Fibroblast of skin of scalp (primary cell): ENCODE results near the gene MEGF11.

ENCODE experiments used
- DNase-seq: peaks from one replicate; pipeline ENCODE4 v3.0.0-alpha.2; 2013

MEGF11 gene

DNA sequence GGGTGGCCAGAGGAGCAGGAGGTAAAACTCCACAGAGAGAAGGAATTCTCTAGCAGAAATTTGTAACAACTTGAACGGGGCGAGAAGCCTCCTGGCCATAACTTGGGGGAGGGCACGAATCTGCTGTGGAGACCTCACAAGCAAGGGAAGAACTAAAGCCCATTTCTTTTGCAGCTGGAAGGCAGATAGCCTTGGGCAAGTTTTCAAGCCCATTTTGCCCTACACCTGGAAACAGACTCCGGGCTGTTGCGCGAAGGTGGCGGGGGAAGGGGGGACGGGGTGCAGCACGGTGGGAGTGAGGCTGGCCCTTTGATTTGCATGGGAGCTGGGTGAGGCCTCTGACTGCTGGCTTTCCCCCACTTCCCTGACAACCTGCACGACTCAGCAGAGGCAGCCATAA is 168.8 kb downstream of the MEGF11 start:
- DNase-seq, result no peak

DNA sequence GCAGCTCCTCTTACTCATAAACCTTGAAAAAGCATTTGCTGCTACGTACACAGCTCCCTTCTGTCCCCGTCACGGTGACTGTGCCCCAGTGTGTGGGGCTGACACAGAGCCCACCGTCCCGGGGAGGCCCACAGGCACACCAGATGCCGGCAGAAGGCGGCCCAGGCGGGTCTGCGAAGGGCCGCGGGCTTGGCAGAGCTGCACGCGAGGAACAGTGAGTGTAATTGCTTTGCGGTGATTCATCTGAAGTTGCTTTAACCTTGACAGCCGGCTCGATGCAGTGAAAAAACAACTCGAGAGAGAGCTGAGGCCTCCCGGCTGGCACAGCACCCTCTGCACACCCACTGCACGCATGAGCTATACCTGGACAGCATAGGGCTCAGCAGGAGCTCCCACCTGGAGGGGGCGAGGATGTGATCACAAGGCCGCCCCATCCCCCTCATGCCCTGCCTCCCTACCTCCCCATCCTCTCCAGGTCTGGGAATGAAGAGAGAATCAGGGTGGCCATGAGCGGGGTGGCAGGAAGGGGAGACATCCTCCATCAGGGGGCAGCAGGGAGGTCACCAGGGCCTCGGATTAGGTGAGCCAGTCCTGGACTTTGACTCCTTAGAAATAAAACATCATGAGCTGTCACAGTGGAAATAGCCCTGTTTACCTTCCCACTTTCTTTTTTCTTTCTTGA is 172.7 kb downstream of the MEGF11 start:
- peak; percentile 69 for DNase-seq

DNA sequence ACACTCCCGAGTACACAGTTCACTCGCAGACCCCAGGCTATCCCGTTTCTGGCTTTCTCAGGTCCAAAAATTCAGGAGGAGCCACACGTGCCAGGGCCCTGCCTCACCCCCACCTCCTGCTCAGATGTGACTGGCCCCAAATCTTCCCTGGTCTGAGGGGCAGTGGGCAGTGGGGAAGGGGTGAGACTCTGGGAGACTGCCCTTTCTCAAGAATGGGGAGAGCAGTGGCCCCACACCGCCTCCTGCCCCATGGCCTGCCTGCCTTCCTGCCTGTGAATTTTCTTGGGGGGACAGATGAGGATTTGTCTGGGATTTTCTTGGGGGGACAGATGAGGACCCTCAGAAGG is 174.6 kb downstream of the MEGF11 start:
- DNase-seq, result no peak

DNA sequence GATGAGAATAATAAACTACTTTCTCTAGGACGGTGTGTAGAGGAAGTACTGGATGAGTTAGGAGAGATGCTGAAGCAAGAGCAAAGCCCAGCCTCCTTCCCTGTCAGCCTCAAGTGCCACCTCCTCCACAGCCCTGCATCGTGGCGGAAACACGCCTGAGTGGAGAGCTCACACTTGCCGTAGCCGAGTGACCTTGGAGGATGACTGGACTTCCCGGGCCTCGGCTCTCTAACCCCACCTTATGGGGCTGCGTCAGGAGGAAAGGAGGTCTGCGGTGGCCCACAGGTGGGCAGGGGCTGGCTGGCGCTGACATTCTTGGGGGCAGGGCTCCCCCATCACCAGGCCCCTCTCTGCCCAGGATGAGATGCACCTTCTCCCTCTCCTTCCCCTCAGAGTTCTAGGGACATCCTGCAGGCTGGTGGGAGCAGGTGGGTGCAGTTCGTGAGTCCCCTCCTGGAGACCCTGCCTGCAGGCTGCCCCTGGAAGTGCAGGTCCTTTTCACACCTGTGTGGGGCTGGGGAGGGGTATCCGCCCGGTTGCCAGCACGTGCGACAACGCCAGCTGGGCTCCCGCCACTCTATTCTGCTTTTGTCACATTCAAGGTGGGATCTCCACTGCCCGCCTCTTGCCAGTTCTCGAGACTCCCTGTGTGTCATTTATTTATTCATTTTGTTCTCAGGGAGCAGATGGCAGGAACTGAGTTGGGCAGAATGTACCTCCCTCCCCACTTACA is 175.2 kb downstream of the MEGF11 start:
- DNase-seq, result no peak

DNA sequence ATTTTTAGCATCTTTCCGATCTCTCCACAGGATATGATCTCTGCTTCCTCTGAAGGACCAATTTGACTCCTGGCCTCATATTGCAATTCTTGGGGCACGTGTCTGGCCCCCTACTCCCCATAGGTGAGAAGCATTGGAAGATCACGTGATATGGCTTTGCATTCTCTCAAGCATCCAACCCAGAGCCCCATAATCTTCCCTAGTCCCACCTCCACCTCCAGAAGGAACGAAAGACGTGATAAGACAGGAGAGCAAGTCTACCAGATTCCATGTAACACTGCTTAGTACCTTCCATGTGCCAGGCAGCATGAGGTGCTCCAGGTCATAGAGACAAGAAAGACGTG is 176.3 kb downstream of the MEGF11 start:
- DNase-seq, result no peak

DNA sequence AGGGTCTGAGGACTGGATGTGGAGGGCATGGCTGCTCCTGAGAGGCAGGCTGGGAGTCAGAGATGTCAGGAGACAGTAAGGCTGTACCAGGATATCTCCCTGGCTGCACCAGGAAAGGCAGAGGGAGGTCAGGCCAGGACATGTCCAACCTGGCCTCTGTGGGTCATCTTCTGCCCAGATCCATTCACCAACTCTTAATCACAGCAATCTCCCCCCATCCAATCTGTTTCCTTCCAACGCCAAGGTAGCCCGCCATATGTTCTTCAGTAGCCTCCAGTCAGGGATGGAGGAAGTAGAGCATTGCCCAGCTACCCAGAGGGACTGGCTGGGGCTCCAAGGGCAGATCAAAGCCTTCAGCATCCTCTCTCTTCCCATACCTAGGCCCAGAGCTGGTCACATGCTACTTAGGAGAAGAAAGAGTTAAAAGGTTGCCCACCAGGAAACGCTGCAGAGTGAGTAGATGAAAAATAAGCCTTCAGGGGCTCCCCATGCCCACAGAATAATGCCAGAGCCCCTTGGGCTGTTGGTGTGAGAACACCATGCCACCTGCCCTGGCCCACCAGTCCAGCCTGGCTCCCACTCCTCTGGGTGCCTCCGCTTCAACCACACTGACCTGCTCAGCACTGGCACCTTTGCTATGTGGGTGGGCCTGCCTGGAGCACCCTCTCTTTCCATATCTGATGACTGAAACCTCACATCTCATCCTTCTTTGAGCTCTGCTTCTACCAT is 176.8 kb downstream of the MEGF11 start:
- no peak for DNase-seq

DNA sequence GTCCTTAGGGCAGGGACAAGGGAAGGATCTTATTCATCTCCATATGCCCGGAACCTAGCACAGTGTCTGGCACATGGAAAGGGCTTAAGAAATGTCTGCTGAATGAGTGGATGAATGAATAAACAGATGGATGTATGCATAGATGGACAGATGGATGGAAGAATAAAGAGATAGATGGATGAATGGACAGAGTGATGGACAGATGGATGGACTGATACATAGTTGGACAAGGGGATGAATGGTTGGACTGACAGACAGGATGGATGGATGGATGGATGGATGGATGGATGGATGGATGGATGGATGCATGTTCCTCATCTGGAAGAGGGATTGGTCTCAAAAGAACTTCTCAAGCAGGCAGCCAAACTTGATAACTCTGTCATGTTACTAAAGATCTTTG is 177.6 kb downstream of the MEGF11 start:
- no peak for DNase-seq

DNA sequence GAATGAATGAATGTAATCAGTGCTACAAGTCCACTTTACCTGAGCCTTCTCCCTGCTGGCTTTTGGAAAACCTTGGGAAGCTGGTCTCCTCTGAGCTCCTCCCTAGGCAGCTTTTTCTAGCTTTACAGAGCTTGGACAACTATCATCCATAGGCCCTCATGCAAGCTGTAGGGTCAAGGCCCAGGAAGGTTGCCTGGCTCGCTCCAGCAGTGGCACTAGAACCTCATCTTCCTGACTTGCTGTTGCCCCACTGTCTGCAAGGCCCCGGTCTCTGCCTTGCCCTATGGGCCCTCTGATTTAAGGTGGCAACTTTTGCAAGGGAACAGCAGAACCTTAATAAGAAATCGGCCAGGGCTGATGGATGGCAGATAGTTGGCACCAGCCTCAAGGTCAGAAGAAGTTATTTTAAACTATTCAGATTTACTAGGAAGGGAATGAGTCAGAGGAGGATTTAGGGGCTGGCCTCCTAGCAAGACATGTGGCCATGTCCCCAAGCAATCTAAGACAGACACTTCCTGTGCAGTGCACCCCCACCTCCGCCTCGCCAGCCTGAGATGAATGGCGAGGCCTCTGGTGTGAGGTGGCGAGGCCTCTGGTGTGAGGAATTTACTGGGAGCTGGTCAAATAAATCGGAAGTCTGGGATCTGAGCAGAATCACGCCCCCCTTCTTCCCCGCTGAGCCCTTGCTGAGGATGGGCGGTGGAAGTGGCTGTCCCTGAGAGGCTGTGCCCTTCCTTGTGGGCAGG is 180.8 kb downstream of the MEGF11 start:
- peak; percentile 45 for DNase-seq

DNA sequence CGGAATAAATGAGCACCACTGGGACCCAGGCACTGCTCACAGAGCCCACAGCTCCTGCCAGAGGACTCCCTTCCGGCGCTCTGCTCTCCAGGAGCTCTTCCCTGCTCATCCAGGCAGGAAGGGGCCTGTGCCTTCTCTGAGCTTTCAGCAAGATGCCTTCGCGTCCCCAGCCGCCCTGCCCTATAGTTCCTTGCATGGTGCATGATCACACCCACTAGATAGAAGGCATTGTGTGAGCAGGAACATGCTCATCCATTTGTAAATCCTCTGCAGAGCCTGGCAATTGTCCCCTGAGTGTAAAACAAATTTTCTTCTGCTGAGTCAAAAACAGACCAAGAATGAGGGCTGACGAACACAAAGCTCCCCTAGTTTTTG is 181.6 kb downstream of the MEGF11 start:
- peak; percentile 50 for DNase-seq

DNA sequence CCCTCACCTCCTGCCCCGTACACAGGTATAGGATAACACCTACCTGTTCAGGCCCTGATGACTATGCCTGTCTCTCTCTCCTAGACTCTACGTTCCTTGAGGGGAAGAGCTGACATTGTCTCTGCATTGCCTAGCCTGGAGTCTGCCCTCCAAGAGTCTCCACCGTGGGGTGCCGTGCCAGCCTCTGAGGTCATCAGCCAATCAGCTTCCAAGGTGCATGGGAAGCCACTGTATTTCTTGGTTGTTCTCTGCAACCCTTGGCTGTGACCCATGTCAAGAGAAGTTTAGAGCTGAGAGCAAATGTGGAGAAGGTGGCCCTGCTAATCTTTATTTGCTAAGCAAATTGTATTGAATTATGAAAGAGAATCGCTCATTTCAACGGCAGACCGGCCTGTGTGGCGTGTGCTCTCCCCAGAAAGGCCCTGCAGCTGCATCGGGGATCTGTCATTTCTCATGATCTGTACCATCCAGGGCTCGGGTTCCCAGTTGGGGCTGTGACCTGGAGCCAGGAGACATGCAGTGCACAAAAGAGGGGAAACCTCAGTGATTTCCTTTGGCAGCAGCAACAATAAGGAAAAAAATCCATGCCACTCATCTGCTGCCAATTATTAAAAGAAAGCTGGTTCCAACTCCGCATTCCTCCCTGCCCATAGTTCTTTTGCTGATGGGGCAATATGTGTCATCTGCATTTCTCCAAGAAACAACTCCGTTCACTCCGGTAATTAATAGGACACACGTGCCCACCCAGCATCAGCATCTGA is 182.2 kb downstream of the MEGF11 start:
- peak; percentile 39 for DNase-seq

DNA sequence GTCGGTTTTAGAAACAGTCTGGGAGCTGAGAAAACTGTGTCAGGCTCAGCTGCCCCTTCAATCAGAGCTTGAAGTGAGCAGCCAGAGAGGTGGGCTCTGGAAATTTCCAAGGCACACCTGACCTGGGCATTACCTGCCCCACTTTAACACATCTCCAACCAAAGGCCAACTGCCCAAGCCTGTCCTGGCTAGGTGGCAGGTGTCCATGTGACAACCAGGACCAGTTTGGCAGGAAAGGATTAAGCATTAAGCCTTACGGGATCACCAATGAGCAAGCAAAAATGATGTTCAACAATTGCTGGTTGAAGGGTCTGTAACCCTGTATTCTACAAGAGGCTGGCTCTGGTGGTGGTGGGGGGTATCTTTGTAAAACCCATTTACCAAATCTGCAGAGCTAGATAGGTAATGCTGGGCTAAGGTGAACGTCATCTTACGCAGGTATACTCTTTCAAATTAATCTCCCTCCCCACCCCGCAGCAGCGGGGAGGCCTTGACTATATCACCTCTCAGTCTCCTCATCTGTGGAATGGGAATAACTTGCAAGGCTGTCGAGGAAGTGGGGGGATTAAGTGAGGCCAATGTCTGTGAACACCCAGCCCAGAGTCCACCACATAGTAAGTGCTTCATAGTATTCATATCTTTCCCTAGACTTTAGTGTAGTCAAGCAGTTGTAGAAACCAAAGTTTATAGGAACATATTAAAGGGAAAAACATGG is 183.2 kb downstream of the MEGF11 start:
- DNase-seq, result no peak

DNA sequence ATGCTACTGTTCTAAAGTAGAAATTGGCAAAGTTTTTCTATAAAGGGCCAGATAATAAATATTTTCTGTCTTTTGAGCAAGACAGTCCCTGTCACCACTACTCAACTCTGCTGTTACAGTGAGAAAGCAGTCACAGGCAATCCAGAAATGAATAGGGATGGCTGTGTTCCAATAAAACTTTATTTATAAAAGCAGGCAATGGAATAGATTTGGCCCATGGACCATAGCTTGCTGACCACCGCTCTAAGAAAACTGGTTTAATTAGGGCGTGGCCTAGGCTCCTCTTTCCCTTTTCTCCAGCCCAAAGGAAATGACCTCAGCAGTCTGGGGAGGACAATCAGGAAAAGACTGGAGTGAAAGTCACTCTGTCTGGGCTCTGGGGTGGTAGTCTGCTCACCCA is 183.8 kb downstream of the MEGF11 start:
- no peak for DNase-seq

DNA sequence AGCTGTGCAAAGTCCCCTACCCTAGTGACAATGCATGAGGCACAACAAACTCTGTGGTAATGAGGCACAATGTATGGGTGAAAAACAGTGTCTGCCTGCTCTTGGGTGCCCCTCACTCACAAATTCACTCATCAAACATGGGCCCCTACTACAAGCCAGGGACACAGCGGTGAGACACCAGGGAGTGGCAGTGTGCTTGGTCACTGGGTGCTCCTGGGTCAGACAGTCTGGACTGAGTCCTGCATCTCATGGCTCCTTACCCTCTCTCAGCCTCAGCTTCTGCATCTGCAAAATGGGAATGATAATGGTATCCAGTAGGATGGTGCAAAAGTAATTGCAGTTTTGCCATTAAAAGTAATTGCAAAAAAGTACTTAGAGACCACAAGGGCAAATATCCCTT is 184.7 kb downstream of the MEGF11 start:
- no peak for DNase-seq

DNA sequence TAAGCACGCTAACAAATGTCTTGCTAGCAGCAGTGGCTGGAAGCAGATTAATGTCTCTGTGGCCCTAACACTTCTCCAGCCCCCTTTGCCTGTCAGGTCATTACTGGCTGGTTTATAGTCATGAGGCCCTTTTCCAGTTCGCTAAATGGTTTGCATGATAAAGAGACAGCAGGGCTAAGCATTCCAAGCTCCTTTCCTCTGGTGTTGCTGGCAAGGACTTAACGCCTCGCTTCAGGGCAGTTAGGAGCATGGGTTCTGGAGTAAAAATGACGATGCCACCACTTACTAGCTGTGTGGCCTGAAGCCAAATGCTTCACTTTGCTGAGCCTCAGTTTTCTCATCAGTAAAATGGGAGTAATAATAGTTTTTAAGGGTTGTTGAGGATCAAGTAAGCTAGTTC is 185.9 kb downstream of the MEGF11 start:
- no peak for DNase-seq

DNA sequence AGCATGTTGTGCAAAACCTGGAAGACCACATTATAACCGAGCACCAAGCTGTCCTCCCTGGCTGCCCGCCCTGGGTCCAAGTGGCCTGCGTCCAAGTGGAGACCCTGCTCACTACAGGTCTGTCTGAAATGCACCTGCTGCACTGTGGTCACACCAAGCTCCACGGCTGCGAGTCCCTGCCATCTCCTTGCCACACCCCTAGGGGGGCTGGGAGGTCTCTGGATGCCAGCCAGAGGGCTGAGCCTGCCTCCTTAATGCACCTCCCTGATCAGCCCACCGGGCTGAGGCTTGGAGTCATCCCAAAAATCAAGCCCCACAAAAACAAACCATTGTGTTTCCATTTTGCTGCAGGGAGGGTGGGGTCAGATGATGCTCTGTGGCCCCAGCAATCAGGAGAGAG is 187.1 kb downstream of the MEGF11 start:
- no peak for DNase-seq

DNA sequence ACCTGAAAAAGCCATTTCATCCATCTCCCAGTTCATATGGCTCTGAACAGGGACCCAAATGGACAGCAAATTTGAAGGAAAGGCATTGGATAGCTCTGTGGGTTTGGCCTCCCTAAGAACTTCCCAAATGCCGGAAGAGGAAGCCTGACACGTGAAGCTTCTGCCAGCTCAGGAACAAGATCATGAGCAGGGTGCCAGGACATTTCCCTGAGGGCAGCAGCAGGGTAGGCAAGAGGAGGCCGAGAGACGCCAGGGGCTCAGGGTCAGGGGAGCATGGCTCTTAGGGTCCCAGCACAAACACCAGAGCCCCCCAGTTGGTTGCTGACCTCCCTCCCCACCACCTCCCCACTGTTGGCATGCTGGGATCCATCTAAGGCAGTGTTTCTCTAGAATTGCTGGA is 187.5 kb downstream of the MEGF11 start:
- no peak for DNase-seq

DNA sequence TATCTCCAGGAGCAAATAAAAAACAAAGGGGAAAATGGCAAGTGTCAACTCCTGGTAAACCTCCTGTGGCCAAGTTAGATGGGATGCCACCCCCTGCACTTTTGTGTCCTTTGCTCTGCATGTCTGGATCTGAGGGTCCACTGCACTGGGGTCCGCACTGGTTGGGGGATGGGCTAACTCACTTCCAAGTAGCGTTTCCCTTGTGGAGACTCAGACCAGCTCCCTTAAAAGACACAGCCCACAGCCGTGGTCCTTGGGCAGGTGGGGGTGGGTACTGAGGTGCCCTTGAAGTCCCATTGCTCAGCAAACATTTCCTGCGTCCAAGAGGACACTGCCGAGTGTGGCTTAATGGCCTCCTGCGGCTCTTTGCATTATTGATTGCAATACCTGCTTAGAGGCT is 188.2 kb downstream of the MEGF11 start:
- DNase-seq, result no peak

DNA sequence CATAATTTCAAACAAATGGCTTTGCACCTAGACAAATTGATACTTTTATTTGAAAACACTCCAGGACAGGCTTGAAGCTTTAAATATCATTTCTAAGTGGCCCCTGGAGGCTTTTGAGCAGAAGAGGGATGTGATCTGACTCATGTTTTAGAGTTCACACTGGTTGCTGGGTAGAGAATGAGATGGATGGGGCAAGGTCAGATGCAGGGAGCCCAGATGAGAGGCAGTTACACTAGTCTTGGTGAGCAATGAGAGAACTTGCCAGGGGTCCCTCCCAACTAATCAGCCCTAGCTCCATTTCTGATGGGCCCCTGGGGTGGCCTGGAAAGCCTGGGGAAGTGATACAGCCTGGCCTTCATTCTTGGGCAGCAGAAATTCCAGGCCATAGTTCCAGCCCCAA is 190.4 kb downstream of the MEGF11 start:
- no peak for DNase-seq

DNA sequence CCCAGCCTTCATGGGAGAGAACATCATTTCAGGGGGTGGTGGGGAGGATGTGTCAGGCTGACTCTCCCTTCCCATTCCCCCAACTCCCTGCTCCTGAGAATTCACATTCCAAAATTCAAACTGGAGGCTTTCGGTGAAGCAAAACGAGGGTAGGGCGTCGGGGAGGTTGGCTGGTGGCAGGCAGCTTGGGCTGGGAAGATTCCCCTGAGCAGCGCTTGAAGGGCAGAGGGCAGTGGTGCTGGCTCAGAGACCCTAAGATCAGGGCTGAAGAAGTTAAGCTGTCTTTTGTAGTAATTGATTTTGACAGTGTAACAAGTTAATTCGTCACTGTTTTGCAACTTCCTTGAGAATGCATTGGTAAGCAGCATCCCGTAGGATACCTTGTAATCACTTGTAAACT is 196.5 kb downstream of the MEGF11 start:
- DNase-seq, result no peak

DNA sequence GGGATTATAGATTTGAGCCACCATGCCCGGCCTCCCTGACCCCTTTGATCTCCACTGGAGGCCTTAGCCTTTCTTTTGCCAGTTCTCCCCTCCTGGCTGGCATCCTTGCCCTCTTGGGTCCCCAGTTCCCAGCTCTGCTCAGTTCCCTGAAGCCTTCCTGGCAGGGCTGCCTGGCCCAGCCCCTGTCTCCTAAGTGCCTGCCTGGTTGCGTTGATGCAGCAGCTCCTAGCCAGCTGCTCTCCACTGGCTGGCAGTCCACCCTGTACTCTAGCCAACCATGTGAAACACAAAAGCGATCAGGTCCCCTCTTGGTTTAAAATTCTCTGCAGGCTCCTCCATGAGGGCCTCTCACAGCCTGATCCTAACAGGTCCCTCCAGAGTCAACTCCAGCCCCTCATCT is 199.6 kb downstream of the MEGF11 start:
- DNase-seq, result no peak

DNA sequence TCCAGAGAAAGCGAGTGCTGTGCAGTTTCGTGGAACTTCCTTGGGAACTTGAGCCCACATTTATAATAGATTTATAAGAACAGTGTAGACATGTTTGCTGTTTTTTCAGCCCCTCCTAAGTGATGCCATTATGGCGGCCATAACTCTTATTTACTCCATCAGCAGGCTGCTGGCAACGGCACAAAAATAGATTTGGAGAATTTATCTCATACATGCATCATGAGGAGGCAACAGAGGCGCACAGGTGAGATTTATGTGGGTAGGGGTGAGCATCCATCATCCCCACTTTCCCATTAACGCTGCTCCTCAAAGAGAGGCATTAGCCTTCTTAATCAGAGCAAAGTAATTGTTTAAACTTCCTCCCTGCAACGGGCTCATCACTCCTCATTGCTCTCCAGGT is 201.7 kb downstream of the MEGF11 start:
- no peak for DNase-seq

DNA sequence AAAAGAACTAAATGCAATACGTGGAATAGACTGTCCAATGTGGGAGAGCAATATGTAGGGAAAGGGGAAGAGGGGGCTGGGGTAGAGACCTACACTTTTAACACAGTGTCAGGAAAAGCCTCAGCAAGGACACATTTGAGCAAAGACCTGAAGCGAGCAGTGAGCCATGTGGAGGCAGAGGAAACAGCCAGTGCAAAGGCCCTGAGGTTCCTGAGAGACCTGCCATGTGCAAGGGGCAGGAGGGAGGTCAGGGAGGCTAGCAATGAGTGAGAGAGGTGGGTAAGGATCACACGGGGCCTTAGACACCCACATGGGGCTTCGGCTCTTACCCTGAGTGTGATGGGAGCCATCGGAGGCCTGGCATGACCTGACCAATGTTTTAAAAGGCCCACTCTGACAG is 203.3 kb downstream of the MEGF11 start:
- no peak for DNase-seq
